GF-D8 (cell line): ENCODE measurements around the gene MTFR1L.
A peak's percentile ranks its signal among the peaks of the same experiment; 100 is the strongest.

Source experiments
- DNase-seq: peaks from one replicate; lab custom pipeline; 2025; lab: John Stamatoyannopoulos, UW

Gene MTFR1L

DNA sequence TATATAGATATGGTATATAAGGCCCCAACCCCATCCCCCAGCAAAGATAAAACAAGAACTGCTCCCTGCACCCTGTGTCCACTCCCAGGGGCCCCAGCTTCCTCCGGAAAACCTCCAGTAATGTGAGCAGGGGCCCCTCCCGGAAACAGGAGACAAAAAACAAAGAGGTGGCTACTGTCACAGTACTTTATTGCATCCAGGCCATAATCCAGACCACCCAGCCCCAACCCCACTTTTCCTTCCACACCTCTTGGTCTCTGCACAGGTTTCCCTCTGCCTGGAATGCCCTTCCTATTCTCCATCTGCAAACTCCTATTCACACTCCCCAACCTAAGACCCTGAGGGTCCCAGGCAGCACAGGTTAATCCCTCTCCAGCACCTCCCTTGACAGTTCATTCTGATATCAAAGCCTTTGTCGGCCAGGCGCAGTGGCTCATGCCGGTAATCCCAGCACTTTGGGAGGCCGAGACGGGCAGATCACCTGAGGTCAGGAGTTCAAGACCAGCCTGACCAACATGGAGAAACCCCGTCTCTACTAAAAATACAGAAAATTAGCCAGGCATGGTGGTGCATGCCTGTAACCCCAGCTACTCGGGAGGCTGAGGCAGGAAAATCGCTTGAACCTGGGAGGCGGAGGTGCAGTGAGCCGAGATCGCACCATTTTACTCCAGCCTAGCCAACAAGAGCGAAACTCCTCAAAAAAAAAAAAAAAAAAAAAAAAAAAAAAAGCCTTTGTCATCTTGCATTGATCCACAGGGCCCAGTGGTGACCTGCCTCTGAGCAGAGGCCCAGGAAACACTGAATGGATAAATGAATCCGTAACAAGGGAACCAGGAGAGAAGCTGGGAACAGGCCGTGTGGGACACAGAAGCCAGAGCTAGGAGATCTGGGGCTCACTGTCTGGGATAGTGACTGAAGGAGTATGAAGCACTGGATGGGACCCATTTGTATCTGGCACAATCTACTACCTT is 41.8 kb downstream of the MTFR1L start:
- DNase-seq: peak; percentile 74

- DNase-seq: no peak
Observed at GRCh38 chr1:25862785-25863485, 43.2 kb downstream of the MTFR1L start.

GRCh38 chr1:25863486-25864262 is 43.9 kb downstream of the MTFR1L start:
- no peak for DNase-seq

- DNase-seq: no peak
Observed at GRCh38 chr1:25864434-25864833, 44.7 kb downstream of the MTFR1L start.

- DNase-seq: no peak
Observed at GRCh38 chr1:25866288-25866687, 46.5 kb downstream of the MTFR1L start.

DNA sequence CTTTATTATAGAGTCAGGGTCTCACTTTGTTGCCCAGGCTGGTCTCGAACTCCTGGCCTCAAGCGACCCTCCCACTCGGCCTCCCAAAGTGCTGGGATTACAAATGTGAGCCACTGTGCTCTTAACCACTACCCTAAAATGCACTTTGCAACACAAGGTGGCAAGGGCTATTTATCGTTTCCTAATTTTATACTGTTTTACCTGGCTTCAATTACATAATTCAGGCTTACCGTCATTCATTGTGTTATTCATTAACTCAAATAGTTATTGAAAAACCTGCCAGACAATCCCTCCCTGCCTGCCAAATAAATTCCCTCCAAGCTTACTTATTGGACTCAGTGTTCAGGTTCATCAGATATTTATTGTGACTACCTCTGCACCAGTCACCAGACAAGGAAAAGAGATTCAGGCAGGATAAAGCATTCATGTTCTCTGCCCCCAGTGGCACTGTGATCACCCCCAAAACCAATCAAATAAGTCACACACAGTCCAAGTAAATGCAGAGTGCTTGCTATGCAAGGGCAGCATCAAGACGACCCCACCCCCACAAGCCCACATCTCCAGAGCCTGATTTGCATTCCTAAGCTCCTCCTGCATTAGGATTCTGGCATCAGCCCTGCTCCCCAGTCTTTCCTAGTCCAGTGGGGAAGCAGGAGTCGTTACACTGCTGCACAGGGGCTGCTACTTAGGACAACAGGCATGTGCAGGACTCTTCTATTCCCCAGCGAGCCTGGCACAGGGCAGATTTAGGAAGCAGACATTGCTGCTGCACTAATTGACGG is 47.6 kb downstream of the MTFR1L start:
- no peak for DNase-seq

DNA sequence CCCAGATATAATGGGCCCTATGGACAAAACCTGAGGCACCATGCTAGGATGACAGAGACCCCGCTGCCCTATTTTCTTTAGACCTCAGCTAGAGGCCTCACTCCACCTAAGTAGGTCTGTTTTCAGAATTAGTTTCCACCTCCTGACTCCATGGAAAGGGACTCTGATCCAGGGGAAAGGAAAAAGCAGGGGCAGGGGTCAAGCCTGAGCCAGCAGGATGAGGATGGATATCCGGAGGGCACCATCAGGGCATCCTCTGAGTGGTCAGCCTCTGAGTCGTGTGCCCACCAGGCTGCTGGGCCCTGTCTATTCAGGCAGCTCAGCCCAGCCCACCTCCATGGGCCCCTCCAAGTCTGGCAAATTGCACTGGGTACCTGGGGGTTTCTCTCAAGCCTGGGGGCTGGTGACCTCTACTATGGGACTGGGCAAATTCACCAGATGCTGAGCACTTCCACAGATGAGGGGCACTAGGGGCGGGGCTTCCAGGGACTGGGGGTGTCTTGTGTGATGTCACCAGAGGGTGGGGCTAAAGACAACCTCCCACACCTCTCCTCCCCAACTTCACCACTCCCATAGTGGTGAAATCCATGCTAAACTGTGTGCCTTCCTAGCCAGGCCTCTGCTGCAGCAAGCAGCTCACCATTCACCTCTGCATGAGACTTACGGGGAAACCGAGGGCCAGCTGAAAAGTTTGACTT is 50.3 kb downstream of the MTFR1L start:
- no peak for DNase-seq

DNA sequence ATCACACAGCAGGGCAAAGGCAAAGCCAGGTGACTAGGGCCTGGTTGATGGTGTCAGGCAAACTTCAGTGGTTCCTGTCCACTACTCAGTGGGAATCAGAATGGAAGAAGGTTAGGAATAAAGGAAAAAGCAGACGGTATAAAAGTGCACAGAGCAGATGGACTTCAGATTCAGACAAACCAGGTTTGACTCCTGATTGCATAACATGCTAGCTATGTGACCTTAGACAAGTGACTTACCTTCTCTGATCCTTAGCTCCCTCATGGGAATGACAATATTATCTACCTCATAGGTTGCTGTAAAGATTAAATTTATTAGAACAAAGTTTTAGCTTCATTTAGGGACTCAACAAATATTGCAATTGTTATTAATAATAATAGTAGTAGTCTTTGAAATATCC is 50.9 kb downstream of the MTFR1L start:
- DNase-seq: no peak

DNA sequence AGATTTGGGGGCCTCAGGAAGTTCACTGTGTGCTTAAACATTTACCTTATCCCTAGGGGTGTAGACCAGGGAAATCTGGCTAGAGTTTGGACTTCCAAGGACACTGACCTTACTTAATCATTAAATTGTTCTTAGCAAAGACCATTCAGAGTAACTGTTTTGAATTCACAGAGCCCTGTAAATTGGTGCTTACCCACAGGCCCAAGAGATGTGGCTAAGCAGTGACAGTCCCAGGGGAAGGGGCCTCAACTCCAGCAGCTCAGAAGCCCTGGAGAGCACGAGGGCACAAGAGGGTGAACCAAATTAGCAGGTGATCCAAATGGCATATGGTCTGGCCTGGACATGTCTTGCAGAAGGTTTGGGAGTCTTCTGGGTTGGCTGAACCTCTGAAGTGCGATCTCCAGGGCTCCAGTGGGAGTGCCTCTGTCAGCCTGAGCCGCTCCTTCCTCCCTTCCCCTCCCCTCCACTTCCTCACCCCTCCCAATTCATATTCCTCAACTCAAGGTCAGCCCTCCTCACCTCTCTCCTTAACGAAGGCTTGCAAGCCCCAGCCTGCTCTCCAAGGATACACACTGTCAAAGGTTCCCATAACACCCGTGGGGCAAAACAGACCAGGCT is 51.4 kb downstream of the MTFR1L start:
- peak; percentile 6 for DNase-seq

- DNase-seq: no peak
Observed at GRCh38 chr1:25871704-25872494, 52.1 kb downstream of the MTFR1L start.

- DNase-seq: no peak
Observed at GRCh38 chr1:25872713-25873112, 53.0 kb downstream of the MTFR1L start.

DNA sequence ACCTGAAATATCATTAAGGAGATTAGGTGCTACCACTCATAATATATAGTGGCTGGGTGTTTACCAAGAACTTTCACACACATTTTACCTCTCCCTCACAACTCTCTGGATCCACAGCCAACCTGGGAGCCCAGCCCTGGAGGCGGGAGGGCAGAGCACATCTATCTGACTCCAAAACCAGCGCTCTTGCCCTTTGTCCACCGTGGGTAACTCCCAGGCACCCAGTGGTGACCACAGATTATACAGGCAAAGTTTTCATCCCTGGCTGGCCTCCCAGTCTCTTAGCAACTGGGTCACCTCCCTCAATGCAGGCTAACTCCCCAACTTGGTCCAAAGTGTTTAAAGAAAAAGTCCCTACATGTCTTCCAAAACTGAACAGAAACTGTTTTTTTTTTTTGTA is 53.4 kb downstream of the MTFR1L start:
- DNase-seq: no peak

- no peak for DNase-seq
Observed at GRCh38 chr1:25874209-25874608, 54.5 kb downstream of the MTFR1L start.

GRCh38 chr1:25874635-25875153 is 54.9 kb downstream of the MTFR1L start:
- no peak for DNase-seq

GRCh38 chr1:25875154-25875855 is 55.6 kb downstream of the MTFR1L start, which contains the start of gene PAQR7:
Gene PAQR7, minus strand, starts transcription at chr1:25875708. Its CDS starts 11,869 bp downstream, at chr1:25863839.
- no peak for DNase-seq

DNA sequence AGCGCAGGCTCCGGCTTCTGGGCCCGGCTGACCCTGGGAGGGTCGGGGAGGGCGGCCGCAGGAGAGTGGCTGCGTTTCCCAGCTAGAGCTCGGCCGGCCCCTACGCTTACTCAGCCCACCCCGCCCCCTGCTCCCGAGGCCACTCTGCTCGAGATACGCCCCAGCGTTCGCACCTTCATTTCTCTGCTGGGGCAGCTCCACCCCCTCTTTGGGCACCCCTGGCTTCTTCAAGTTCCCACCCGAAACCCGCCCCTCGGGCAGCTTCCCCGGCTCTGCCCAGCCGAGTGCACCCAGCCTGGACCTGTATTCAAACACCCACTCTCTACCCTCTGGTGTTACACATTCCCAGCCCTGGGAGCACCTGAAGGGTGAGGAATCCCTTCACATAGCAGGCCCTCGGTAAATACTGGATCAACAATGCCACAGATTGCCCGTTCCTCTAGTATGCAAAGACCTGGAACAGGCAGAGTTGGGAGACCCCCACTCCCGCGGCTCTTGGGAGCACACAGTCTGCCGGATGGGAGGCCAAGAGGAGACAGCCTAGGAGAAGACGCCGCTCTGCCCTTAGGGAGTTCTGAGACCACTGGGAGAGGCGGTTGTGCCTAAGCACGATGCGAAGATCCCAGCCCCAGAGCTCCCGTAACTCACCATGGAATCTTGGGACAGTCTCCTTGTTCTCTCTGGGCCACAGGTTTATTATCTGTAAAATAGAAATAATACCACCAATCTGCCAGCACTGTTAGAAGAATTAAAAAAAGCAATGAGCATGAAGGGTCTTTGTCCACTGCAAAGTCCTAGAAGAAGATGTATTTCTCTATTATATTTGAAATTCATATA is 56.3 kb downstream of the MTFR1L start:
- DNase-seq: no peak

GRCh38 chr1:25876693-25877077 is 56.9 kb downstream of the MTFR1L start:
- no peak for DNase-seq

GRCh38 chr1:25877155-25877554 is 57.4 kb downstream of the MTFR1L start:
- DNase-seq: no peak
